Measurements from ENCODE around the gene ZNF714. TPM values are rescaled to one million over a fixed set of nuclear protein-coding genes. Genes with fewer than 3 reads are reported as not detected.

The ZNF714 gene
- total and polyA plus RNA-seq, 2 of the 8 experiments (the other 6 are each of a cell fraction or from before 2014, with no cell fraction given) = 16.4 to 74.2 TPM

GRCh38 chr19:21138130-21138529 lies 56.1 kb downstream of the ZNF714 start:
- Histone ChIP-seq H3K4me1 (replicated peaks in 1 of 4; ENCODE audit: control insufficient read depth in 3 of 4, insufficient read depth in 4 of 4, low read length in 3 of 4) (no peaks in the 10 kb centered on the region; a peak in 1 of 7 replicates), H2BK12ac (ENCODE audit: low read depth, low read length) (no peak overlapping the region), H3K9ac (replicated peaks in 1 of 4; ENCODE audit: extremely low read depth in 1 of 4, low read depth in 3 of 4, low read length in 3 of 4) (no peak overlapping the region), H2BK120ac (replicated peaks; ENCODE audit: low read depth, low read length) (no peak overlapping the region), H3K56ac (replicated peaks; ENCODE audit: insufficient read length, low read depth, low read length) (no peak overlapping the region), H4K5ac (ENCODE audit: insufficient read length, low read depth, low read length) (no peak overlapping the region), H3K4ac (replicated peaks; ENCODE audit: insufficient read length, low read depth, low read length) (no peak overlapping the region), H4K8ac (ENCODE audit: extremely low read depth, insufficient read depth, low read length) (no peak overlapping the region), H2AK5ac (ENCODE audit: low read depth, low read length) (no peak overlapping the region), H4K91ac (replicated peaks; ENCODE audit: insufficient read length, low read length) (no peak overlapping the region), H4K20me1 (replicated peaks in 1 of 2; ENCODE audit: control insufficient read depth in 1 of 2, insufficient read depth in 2 of 2, low read length in 2 of 2) (no peaks in the 10 kb centered on the region), H3K27ac (ENCODE audit: low read depth, low read length) (no peak overlapping the region), H3K14ac (ENCODE audit: insufficient read length) (no peak overlapping the region), H3K79me2 (ENCODE audit: control insufficient read depth in 1 of 2, insufficient read depth in 2 of 2, low read length in 2 of 2) (peaks cover 0 to 10% of the 10 kb centered on the region in 2 experiments; a peak in 2 of 4 replicates), H2BK20ac (ENCODE audit: low read length) (no peak overlapping the region), H3K27me3 (replicated peaks in 1 of 4; ENCODE audit: control insufficient read depth in 3 of 4, extremely low read depth in 1 of 4, insufficient read depth in 3 of 4, low read length in 3 of 4) (no peaks in the 10 kb centered on the region), H3K4me2 (ENCODE audit: insufficient read depth in 1 of 2, low read depth in 2 of 2, low read length in 2 of 2) (no peak overlapping the region), H3K9me3 (ENCODE audit: insufficient read depth in 2 of 2, low read depth in 1 of 2, low read length in 1 of 2) (no peaks in the 10 kb centered on the region), H2BK5ac (ENCODE audit: low read depth, low read length) (no peak overlapping the region), H3K23me2 (ENCODE audit: low read depth, low read length) (no peaks in the 10 kb centered on the region), H2BK15ac (ENCODE audit: low read length) (no peak overlapping the region), H3K36me3 (ENCODE audit: control insufficient read depth in 2 of 4, insufficient read depth in 4 of 4, low read length in 3 of 4) (no peaks in the 10 kb centered on the region), H3K4me3 (ENCODE audit: extremely low read depth in 1 of 4, insufficient read depth in 2 of 4, low read depth in 3 of 4, low read length in 4 of 4) (no peak overlapping the region), H3K23ac (ENCODE audit: insufficient read length) (no peak overlapping the region), H2AFZ (ENCODE audit: low read length) (no peak overlapping the region), H3K18ac (ENCODE audit: extremely low read depth, low read length) (no peak overlapping the region), H3K79me1 (ENCODE audit: low read depth, low read length) (no peaks in the 10 kb centered on the region)
- no peak for TF ChIP-seq SP1 (IDR thresholded peaks at IDR 0.05; ENCODE audit: low read depth, low read length)
- TF ChIP-seq HDAC6 (IDR thresholded peaks at IDR 0.05; ENCODE audit: low read depth, low read length) = no peak
- no peak for TF ChIP-seq PHF8 (conservative IDR thresholded peaks at IDR 0.05; ENCODE audit: low read depth, low read length)
- no peak for TF ChIP-seq EGR1 (IDR thresholded peaks at IDR 0.05; ENCODE audit: borderline replicate concordance, low read depth, low read length)
- TF ChIP-seq KDM5A (IDR thresholded peaks at IDR 0.05; ENCODE audit: low read length) = no peak
- CTCF ChIA-PET (ENCODE audit: partially characterized antibody) = no interaction called here
- no peak for DNase-seq (ENCODE audit: low read depth in 1 of 2, low spot score in 2 of 2)
- no peak for FAIRE-seq
- POLR2A ChIA-PET (ENCODE audit: partially characterized antibody) = interaction anchor here (0.9 kb wide), 1 partner anchor 15 kb away, joined by 3 read pairs; no protein-coding TSS in a partner anchor
